HCT116 (cell line): ENCODE results near the gene RHOG. TPM values are rescaled to one million over a fixed set of nuclear protein-coding genes. Genes with fewer than 3 reads are reported as not detected.
A peak's percentile ranks its signal among the peaks of the same experiment; 100 is the strongest.

Experiments used
- ATAC-seq: fragments of 200-7000 bp; cut with Tn5 transposase; 2 replicates; pipeline ENCODE4 v1.9.1; 2020; ENCODE audit warnings: mild to moderate bottlenecking, moderate library complexity
- BruUV-seq: library from RNA; stranded (reverse); fragments of 400-500 nt; replicated peaks from 2 replicates; lab custom pipeline; 2021; lab: Mats Ljungman, UMichigan
- CTCF ChIA-PET: fragments of 300-600 bp; sonication (Branson Sonifier 250); formaldehyde crosslinking; loops from one replicate; lab custom pipeline; 2021; ENCODE audit warnings: antibody characterized with exemption; lab: Charles Lee
- POLR2A ChIA-PET: fragments of 300-600, 350-600 bp; sonication (Branson Sonifier 250); formaldehyde crosslinking; loops from one replicate; lab custom pipeline; 2021; ENCODE audit warnings: antibody characterized with exemption; lab: Charles Lee
- RAD21 ChIA-PET, 2 experiments: fragments of 300-600 bp; sonication (Branson Sonifier 250); formaldehyde crosslinking; loops; one replicate each; lab custom pipeline; 2023; ENCODE audit warnings: low total read pairs in 2 of 2; ENCODE audit not compliant: uncharacterized antibody in 2 of 2, unreplicated experiment in 2 of 2, low non-redundant PET in 1 of 2; lab: Charles Lee
- DNase-seq: peaks from one replicate; pipeline ENCODE4 v3.0.0-alpha.2; 2010; ENCODE audit warnings: low read depth, low spot score
- H2AFZ ChIP-seq: fragments of 200-600 bp; shearing (Covaris generic), sonication (generic); 2 replicates; pipeline ENCODE4 v1.6.1; 2017; ENCODE audit warnings: low read depth, mixed run types, mixed read lengths, antibody characterized with exemption, low read length; ENCODE audit not compliant: poor library complexity, severe bottlenecking
- H3K27ac ChIP-seq: 2 replicates; pipeline ENCODE4 v1.5.1; 2012; ENCODE audit warnings: low read depth, low read length
- H3K27me3 ChIP-seq: fragments of 200-600 bp; sonication (generic); 2 replicates; pipeline ENCODE4 v1.6.1; 2016; ENCODE audit warnings: mixed run types, low read length, mixed read lengths; ENCODE audit not compliant: insufficient read depth
- H3K36me3 ChIP-seq, 2 experiments: fragments of 200-500 bp in 1 of 2; fragments of 200-600 bp in 1 of 2; sonication (Bioruptor generic) in 1 of 2; sonication (generic) in 1 of 2; 2 replicates each; pipeline versions ENCODE4 v1.5.1 to v1.6.1; 2014 to 2016; ENCODE audit warnings: low read length in 2 of 2, inconsistent platforms in 1 of 2, mixed read lengths in 1 of 2, mixed run types in 1 of 2; ENCODE audit not compliant: insufficient read depth in 2 of 2, control insufficient read depth in 1 of 2
- H3K4me1 ChIP-seq, 2 experiments: fragments of 200-600 bp in 1 of 2; sonication (generic) in 1 of 2; 2 replicates each; pipeline versions ENCODE4 v1.5.1 to v1.6.1; 2012 to 2017; ENCODE audit warnings: low read length in 2 of 2, inconsistent platforms in 1 of 2, mild to moderate bottlenecking in 1 of 2, mixed read lengths in 1 of 2, mixed run types in 1 of 2, moderate library complexity in 1 of 2; ENCODE audit not compliant: insufficient read depth in 2 of 2, control insufficient read depth in 1 of 2
- H3K4me2 ChIP-seq: fragments of 200-600 bp; sonication (generic); 2 replicates; pipeline ENCODE4 v1.6.1; 2017; ENCODE audit warnings: mixed run types, low read length, mixed read lengths
- H3K4me3 ChIP-seq, 2 experiments: fragments of 200-600 bp in 1 of 2; sonication (generic) in 1 of 2; replicated peaks in 1 of 2; 2 replicates each; pipeline ENCODE4 v1.5.1; 2011 to 2016; ENCODE audit warnings: low read length in 2 of 2, control low read depth in 1 of 2, low read depth in 1 of 2, mild to moderate bottlenecking in 1 of 2, mixed read lengths in 1 of 2, mixed run types in 1 of 2
- H3K79me2 ChIP-seq: fragments of 200-600 bp; sonication (generic); 2 replicates; pipeline ENCODE4 v1.6.1; 2017; ENCODE audit warnings: mild to moderate bottlenecking, mixed run types, low read length, moderate library complexity, mixed read lengths; ENCODE audit not compliant: insufficient read depth
- H3K9ac ChIP-seq: fragments of 200-600 bp; sonication (generic); 2 replicates; pipeline ENCODE4 v1.6.1; 2016; ENCODE audit warnings: low read length, mixed read lengths
- H3K9me2 ChIP-seq: fragments of 200-600 bp; sonication (generic), shearing (Covaris generic); 2 replicates; pipeline ENCODE4 v1.6.1; 2017; ENCODE audit warnings: mixed run types, mild to moderate bottlenecking, moderate library complexity; ENCODE audit not compliant: insufficient read depth
- H3K9me3 ChIP-seq, 2 experiments: fragments of 200-500 bp in 1 of 2; fragments of 200-600 bp in 1 of 2; sonication (Bioruptor generic) in 1 of 2; sonication (generic) in 1 of 2; 2 replicates each; pipeline ENCODE4 v1.6.1; 2014 to 2017; ENCODE audit warnings: low read length in 2 of 2, mixed read lengths in 2 of 2, inconsistent platforms in 1 of 2, low read depth in 1 of 2, mild to moderate bottlenecking in 1 of 2, mixed run types in 1 of 2, moderate library complexity in 1 of 2; ENCODE audit not compliant: control insufficient read depth in 1 of 2, insufficient read depth in 1 of 2
- H4K20me1 ChIP-seq: fragments of 200-600 bp; sonication (generic), shearing (Covaris generic); 2 replicates; pipeline ENCODE4 v1.6.1; 2017; ENCODE audit warnings: mixed run types, mild to moderate bottlenecking, moderate library complexity; ENCODE audit not compliant: insufficient read depth
- FOSL1 ChIP-seq: IDR thresholded peaks from 2 replicates; pipeline ENCODE4 v1.6.1; 2012; ENCODE audit warnings: low read depth
- intact Hi-C: fragments of 100-400 bp; cut with micrococcal nuclease; formaldehyde crosslinking; loops from 2 replicates; pipeline ENCODE4 v1.10.0; 2022
- total RNA-seq: library from RNA; stranded (reverse); gene quantifications from one replicate; pipeline ENCODE4 v1.2.1, GENCODE V29; 2021; ENCODE audit not compliant: unreplicated experiment
- TF ChIP-seq, protein P1 (sequence below): IDR thresholded peaks from 2 replicates; pipeline ENCODE4 v1.6.1; 2011; ENCODE audit warnings: mild to moderate bottlenecking, low read length, moderate library complexity; ENCODE audit not compliant: insufficient replicate concordance; ENCODE audit errors: extremely low read depth

Gene RHOG
- total RNA-seq, 1 experiment from 2014 or later: 49.1 TPM

GRCh38 chr11:3857628-3858027 is 16.9 kb upstream of the RHOG start:
- POLR2A ChIA-PET: no interaction called here
- RAD21 ChIA-PET: no interaction called here
- BruUV-seq: no TSS peak
- intact Hi-C loops: no loop called here
- ATAC-seq (no peak), DNase-seq (no peak)
- Histone ChIP-seq H2AFZ (no peak overlapping the region), H3K36me3 (no peaks in the 10 kb centered on the region), H3K4me3 (no peak overlapping the region), H3K4me2 (no peak overlapping the region), H4K20me1 (no peaks in the 10 kb centered on the region), H3K9me3 (no peaks in the 10 kb centered on the region), H3K9me2 (no peaks in the 10 kb centered on the region), H3K27ac (no peak overlapping the region), H3K27me3 (no peaks in the 10 kb centered on the region), H3K4me1 (peaks cover 14 to 40% of the 10 kb centered on the region in 2 experiments), H3K9ac (no peak overlapping the region), H3K79me2 (peaks cover 3% of the 10 kb centered on the region; the same call in 1 of the 2 replicates)
- CTCF ChIA-PET: interaction anchor here (1.2 kb wide), 1 partner anchor 8 kb away, joined by 3 read pairs; no protein-coding TSS in a partner anchor
- TF ChIP-seq, protein P1, sequence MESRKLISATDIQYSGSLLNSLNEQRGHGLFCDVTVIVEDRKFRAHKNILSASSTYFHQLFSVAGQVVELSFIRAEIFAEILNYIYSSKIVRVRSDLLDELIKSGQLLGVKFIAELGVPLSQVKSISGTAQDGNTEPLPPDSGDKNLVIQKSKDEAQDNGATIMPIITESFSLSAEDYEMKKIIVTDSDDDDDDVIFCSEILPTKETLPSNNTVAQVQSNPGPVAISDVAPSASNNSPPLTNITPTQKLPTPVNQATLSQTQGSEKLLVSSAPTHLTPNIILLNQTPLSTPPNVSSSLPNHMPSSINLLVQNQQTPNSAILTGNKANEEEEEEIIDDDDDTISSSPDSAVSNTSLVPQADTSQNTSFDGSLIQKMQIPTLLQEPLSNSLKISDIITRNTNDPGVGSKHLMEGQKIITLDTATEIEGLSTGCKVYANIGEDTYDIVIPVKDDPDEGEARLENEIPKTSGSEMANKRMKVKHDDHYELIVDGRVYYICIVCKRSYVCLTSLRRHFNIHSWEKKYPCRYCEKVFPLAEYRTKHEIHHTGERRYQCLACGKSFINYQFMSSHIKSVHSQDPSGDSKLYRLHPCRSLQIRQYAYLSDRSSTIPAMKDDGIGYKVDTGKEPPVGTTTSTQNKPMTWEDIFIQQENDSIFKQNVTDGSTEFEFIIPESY: no peak
- no peak for TF ChIP-seq FOSL1

GRCh38 chr11:3856856-3857553 is 16.2 kb upstream of the RHOG start:
- no peak for ATAC-seq
- no peak for DNase-seq
- no peak overlapping the region for H3K27ac ChIP-seq
- no peaks in the 10 kb centered on the region for H3K27me3 ChIP-seq
- no peaks in the 10 kb centered on the region for H4K20me1 ChIP-seq
- H3K9ac ChIP-seq: no peak overlapping the region
- TF ChIP-seq FOSL1: no peak
- H3K9me2 ChIP-seq: no peaks in the 10 kb centered on the region
- peaks cover 14 to 40% of the 10 kb centered on the region in 2 experiments for H3K4me1 ChIP-seq
- peak overlapping the region; percentile 80 for H3K4me2 ChIP-seq
- H3K9me3 ChIP-seq: no peaks in the 10 kb centered on the region
- intact Hi-C loops: no loop called here
- ChIA-PET POLR2A (no interaction called here), CTCF (interaction anchor here (1.2 to 3.0 kb wide), 2 partner anchors 8 to 16 kb away, joined by 3 to 54 read pairs; partner anchors contain the start of gene RHOG), RAD21 (no interaction called here)
- TSS peak; percentile 45 for BruUV-seq
- H2AFZ ChIP-seq: no peak overlapping the region
- peaks cover 3% of the 10 kb centered on the region; the same call in 1 of the 2 replicates for H3K79me2 ChIP-seq
- H3K4me3 ChIP-seq: peak overlapping the region in 1 of 2 experiments; percentile 78; a peak in 2 of 4 replicates
- no peaks in the 10 kb centered on the region for H3K36me3 ChIP-seq
